Measurements from ENCODE around the gene AUP1.

The AUP1 gene

DNA sequence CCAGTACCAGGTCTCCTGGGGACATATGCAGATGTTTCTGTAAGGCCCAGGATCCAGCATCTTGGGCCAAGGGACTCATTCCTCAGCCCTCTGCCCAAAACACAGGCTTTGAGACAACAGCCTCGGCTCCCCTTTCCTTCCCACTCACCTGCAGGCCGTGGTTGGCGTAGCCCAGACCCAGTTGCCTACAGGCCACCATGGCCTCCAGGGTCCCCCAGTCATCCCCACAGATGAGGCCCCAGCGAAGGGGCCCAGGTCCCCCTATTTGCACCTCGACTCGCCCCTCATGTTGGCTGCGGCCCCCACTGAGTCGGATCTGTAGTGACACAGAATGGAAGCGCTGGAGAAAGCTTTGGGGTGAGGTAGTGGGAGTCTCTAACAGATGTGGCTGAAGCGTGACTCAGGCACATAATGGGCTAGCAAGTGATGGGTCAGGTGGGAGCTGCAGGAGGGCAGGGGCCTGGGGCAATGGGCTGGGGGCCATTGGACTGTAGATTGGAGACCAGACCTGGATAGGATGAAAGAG, 6.0 kb upstream of the AUP1 start:
- no peak for DNase-seq (ENCODE audit: low spot score)

DNA sequence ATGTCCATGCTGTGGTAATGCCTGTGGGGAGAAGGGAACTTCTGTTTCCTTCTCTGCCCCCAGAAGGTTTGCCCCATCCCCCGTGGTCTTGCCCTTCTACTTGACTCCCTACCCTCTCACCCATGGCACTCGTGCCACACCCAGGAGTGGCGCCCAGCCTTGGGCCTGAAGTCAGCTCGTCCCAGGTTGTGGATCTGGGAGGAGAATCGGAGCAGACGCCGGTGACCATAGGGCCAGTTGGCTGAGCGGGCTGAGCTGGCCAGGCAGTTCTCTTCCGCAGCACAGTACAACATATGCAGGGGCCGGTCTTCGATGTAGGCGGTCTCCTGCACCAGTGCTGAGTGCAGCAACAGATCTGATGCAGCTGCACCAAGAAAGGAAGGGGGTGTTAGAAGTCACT, 4.9 kb upstream of the AUP1 start:
- no peak for DNase-seq (ENCODE audit: low spot score)

DNA sequence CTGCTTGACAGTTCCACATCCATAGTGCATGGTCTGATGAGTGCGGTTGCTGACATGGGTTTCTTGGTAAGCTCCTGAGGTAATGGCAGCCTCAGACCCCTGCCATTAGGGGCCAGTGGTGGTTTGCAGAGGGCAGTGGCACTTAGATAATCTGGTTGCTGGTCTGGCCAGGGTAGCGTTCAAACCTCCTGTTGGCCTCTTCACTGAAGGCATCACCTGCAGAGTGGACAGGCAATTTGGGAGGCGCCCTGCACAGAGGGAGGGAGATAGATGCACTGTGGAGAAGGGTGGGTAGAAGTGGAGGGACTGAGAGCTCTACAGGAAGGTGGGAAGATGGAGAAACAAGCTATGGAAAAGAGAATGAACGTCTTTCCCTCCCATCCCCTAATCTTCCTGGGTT, 4.0 kb upstream of the AUP1 start:
- no peak for DNase-seq (ENCODE audit: low spot score)

DNA sequence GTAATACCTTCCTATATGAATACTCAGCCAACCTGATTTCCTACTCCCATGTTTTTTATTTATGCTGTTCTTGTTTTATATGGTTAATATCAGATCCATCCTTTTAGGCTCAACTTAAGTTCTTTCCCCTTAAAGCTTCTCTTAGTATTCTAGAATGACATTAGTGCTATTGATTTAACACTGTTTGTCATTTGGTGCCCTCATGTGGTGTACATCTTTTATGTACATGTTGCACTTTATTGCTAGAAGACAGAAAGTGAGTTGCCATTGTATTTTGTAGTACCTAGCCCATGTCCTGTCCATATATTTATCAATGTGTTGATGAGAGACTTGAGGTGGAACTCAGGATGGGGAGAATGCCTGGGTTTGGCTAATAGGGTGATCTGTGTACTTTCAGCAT, 2.7 kb upstream of the AUP1 start:
- DNase-seq (ENCODE audit: low spot score): peak; percentile 50

DNA sequence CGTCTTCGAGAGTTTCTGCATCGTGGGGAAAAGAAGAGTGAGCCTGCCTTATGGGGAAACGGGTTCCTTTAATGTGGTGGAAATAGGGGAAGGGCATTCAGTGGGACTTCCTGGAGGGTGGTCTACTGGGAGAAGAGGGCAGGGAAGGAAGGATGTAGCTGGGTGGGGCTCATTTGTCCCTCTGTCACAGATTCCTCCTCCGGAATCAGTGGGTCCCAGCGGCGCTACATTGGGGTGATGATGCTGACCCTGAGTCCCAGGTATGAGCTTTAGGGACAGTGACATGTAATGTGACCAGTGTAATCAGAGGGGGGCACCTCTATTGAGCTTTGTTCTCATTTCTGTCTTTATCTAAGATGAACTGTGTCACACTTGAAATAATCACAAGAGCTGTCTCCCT, 2.2 kb upstream of the AUP1 start:
- no peak for DNase-seq (ENCODE audit: low spot score)

DNA sequence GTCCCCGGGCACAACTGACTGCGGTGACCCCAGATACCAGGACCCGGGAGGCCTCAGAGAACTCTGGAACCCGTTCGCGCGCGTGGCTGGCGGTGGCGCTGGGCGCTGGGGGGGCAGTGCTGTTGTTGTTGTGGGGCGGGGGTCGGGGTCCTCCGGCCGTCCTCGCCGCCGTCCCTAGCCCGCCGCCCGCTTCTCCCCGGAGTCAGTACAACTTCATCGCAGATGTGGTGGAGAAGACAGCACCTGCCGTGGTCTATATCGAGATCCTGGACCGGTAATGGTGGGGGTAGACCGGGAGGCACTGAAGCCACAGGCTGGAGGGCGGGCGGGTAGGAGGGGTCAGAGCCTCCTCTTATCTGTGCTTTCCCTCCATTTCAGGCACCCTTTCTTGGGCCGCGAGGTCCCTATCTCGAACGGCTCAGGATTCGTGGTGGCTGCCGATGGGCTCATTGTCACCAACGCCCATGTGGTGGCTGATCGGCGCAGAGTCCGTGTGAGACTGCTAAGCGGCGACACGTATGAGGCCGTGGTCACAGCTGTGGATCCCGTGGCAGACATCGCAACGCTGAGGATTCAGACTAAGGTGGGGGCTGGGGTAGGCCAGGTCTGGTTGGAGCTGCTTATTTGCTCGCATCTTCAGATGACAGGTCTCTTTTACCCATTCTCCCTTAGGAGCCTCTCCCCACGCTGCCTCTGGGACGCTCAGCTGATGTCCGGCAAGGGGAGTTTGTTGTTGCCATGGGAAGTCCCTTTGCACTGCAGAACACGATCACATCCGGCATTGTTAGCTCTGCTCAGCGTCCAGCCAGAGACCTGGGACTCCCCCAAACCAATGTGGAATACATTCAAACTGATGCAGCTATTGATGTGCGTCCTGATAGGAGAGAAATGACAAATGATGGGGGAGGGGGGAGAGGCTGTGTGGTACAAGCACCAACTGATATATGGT, 1.0 kb upstream of the AUP1 start:
- DNase-seq (ENCODE audit: low spot score): peak; percentile 53

DNA sequence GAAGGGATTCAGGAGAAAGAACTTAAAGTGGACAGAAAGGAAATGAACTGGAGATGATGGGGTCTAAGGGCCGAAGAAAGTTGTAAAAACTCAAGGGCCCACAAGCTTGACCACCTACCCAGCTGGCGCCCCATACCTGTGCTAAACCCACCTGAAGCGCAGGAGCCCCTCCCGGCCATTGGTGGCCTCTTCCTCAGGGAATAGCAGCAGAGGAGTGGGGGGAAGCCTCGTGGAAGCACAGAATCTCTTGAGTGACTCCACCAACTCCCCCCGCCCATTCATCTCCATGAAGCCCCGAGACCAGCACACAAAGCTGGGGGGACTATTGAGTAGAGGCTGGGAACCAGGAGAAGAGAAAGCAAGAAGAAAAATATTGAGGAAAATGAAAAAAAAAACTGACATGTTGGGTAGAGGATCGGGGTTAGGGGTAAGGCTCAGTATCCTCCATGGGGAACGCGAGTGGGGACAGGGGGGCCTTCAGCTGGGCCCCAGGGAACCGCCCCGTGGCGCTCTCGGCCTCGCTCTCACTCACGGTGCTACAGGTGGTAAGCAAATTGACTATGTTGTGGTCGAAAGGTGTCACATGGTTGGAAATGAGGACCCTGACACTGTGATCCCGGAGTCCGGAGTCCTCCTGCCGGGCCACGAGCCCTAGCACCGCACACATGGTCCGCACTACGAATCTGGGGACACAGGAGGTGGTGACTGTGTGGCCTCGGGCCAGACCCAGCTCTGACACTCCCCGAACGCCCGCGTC, 728 bp downstream of the AUP1 start:
- no peak for DNase-seq (ENCODE audit: low spot score)

DNA sequence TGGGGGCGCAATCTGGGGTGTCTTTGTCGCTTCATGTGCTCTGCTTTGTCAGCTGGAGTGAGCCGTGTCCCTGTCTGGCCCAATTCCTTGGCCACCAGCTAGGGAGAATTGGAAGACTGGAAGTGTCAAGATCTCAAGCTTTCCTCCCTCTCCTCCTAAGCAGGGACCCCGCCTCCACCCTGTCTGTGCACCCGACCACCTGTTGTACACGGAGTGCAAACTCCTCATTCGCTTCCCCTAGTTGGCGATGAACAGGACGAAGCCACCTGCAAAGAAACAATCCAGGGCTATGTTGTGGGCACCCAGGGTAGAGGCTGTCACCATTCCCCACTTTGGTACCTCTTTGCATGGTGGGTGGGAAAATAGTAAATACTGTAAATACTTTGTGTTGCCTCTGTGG, 1.8 kb downstream of the AUP1 start:
- DNase-seq (ENCODE audit: low spot score): no peak

DNA sequence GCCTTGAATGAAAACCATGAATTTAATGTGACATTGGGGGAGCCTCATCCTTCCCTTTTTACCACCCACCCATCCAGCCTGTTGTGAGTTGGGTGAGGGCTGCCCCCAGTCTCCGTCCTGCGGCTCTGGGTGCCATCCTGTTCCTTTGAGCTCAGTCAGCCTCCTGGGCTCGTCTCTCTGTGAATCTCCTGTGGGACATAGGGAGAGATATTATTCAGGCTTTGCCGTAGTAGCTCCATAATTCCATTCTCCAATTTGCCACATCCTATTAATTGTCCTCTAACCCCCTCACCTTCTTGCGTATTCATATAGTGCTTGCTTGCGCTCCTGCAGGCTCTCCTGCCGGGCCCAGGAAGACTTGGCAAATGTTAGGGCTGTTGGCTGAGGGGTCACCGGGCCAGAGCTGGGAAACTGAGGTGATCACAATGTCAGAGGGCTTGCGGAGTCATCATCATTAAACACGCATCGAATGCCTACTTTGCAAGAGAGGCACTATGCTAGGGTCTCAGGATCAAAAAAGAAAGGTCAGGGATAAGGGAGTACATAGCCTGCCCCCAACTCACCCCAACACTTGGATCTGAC, 2.8 kb downstream of the AUP1 start:
- no peak for DNase-seq (ENCODE audit: low spot score)

DNA sequence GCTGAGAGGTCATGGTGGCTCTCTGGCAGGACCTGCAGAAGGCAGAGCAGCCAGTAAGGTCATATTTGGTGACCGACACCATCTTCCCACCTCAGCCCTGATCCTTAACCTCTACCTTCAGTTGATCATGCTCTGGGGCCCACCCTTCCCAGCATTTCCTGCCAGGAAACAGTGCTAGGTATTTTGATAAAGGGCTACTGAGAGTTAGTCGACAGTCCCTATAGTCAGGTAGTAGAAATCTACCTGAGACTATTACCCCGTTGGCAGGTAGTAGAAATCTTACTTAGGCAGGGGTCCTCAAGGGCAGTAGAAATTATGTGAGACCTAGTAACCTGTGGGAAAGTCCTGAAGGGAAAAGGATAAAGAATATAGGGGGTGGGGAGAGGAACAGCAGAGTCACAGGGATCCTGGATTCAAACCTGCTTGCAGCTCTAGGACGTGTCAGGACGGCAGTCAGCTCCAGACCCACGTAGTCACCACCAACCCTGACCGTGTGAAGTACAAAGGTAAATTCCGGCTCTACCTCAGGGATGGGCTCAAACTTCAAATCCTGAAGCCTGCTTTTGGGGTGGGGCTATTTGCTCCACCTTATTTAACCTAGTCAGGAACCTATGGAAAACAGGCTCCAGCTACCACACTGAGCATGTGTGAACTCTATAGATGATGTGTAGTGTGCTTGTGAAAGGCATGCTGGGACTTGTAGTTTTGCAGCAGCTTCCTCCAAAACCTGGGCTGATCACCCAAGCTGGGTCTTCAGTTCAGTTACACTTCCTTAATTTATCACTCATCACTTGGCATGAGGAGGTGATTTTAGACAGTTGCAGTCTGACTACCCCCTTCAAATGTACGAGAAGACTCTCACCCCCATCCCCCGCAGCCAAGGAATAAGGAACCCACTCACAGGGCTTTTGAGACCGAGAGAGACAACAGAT, 3.5 kb downstream of the AUP1 start, which contains the start of gene DQX1:
TSS of gene DQX1 (minus strand) at position 515 of the 932 bp plus-strand sequence. CDS start at position 13, 502 bp downstream.
- peak; percentile 20 for DNase-seq (ENCODE audit: low spot score)

DNA sequence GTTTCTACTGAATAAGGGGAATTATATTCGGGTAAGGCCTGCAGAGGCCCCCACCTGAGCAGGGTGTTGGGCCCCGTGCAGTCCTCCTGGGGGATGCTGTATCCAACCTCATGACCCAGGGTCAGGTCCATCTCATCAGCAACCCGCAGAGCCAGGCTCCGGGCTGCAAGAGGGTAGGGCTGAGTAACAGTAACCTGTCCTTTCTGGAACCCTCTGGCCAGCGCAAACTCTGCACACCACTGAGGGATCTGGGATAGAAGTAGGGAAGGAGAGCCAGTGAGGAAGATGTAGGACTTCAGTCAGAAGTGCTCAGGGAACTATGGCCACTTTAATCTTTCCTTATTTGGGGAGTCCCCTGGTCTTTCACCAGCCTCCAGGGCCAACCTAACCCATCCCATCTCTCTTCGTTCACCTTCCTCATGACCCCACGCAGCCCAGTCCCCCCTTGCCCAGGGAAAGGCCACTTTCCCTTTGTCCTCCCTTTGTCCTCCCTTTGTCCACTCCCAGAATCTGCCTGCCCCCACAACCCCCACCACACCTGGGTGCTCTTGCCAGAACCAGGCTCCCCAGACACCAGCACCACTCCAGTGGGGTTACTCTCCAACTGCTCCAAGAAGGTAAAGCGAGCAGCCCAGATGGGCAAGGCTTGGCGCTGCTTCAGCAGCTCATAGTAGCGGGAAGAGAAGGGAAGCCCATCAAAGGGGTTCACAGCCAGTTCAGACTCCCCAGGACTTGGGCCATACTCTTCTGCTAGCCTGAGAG, 4.4 kb downstream of the AUP1 start:
- DNase-seq (ENCODE audit: low spot score): no peak

DNA sequence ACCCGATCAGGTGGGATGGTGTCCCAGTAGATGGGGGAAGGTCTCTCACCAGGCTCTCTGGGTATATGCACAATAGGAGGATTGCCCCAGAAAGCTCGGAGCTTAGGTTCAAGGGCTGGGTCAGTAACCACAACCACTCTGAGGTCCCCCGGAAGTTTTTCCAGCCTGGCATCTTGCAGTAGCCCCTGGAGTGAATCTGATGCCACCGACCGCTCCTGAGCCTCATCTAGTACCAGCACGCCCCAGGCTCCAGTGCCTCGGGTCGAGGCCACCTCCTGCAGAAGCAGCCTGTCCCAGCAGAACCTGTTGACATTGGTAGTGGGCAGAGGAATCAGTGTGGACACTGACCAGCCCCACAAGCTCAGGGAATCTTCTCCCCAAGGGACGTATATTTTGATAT, 5.5 kb downstream of the AUP1 start:
- DNase-seq (ENCODE audit: low spot score): no peak

DNA sequence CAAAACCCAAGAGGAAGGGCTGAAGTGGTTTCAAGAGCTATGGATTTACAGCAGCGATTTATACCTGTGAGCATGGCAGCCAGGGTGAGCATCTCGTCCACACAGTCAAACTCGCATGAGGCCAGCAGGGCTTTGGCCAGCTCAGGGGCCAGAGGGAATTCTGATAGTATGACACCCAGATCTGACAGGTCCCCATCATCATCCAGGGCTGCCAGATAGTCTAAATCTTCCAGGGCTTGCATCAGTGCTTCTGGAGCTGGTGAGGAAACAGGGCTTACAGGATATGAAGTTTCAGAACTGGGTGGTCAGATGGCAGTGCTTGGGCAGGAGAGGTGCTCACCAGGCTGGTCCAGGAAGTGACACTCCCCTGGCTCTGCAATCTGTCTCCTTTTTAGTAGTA, 7.0 kb downstream of the AUP1 start:
- DNase-seq (ENCODE audit: low spot score): no peak

DNA sequence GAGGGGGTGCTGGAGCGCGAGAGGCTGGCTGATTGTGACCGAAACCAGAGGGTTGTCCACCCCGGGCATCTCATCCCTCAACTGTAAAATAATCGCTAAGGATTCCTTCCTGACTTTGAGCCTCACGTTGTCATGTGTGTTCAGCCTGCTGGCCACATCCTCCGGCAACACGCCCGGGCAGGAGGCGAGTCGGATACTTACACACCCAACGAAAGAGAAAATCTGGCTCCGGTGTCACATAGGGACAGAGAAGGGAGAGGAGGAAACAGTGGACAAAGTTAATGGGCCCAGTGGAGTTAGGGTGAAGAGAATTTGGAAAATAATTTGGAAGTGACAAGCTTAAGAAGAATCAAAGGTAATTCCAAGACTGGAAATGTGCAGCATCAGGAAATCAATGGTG, 12.9 kb downstream of the AUP1 start:
- no peak for DNase-seq (ENCODE audit: low spot score)

DNA sequence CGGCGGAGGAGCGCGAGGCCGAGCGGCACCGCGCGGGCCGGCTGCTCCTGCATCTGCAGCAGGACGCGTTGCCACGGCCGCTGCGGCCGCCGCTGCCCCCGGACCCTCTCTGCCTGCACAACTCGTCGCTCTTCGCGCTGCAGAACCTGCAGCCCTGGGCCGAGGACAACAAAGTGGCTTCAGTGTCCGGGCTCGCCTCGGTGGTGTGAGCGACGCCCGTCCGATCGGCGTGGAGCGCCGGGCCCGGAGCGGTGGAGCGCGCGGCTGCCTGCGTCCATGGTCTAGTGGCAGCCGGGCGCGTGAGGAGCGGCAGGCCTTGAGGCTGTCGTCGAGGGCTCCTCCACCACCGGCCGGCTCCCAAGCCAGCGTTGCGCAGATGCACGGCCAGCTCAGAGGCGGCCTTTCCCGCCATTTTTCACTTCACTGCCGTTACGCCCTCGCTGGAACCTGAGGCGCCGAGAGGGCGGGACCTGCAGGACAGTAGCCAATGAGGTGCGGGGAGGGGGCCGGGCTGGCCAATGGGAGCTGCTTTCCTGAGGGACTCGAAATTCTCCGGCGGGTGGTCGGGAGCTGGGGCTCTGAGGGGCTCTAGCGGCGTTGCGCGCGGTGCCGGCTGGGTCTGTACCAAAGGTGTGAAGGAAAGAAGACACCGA, 13.4 kb downstream of the AUP1 start:
- peak; percentile 78 for DNase-seq (ENCODE audit: low spot score)

DNA sequence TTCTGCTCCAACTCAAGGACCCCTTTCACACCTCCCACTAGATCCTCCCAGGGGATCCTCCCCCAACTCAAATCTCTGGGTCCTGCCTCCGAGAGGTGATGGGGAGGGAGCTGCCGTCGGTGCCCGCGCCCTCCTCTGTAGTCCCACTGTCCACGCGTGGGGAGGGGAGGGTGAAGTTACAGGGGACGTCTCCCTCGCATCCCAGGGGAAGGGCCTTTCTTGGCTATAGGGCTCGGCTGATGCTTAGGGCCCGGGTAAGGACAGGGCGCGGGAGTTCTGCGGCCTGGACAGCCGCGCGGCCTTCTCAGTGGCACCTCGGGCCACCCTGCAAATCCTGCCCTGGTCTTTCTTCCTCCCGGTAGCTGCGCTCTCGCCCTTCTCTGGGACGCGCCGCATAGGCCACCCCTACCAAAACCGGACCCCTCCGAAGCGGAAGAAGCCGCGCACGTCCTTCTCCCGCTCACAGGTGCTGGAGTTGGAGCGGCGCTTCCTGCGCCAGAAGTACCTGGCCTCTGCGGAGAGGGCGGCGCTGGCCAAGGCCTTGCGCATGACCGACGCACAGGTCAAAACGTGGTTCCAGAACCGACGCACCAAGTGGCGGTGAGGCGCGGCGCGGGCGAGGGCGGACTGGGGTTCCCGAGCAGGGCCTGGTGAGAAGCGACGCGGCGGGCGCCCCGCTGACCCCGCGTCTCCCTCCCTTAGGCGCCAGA, 14.1 kb downstream of the AUP1 start:
- DNase-seq (ENCODE audit: low spot score): no peak

DNA sequence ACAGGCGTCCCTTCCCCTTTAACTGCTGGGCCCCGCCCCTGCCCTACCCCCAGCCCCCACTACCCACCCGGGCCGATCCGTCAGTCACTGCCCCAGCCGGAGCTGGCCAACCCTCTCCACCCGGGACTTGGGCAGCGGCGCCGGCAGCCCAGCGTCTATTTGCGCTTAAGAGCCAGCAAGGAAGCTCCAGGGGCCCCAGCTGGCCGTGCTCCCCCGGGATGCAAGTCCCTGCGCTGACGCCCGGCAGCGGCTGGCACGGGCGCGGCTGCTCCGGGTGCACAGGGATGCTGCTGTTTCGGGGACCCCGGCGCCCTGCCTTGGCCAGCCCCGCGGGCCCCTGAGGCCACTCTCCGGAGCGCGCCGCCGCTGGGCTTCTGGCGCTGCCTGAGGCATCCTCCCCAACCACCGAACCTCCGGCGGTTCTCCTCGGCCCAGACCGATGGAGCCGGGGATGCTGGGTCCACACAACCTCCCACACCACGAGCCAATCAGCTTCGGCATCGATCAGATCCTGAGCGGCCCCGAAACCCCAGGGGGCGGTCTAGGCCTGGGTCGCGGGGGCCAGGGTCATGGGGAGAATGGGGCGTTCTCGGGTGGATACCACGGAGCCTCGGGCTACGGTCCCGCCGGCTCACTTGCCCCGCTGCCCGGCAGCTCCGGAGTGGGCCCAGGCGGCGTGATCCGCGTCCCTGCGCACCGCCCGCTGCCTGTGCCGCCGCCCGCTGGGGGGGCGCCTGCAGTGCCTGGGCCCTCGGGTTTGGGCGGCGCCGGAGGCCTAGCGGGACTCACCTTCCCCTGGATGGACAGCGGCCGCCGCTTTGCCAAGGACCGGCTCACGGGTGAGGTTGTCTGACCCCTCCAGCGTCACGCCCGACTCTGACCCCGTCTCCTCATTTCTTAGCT, 14.9 kb downstream of the AUP1 start, which contains the start of gene TLX2:
TSS of gene TLX2 (plus strand) at position 83 of the 903 bp plus-strand sequence. CDS start at position 440, 357 bp downstream.
- no peak for DNase-seq (ENCODE audit: low spot score)

Measured in CD4-positive, alpha-beta T cell treated with Interleukin-2 at 100 ng/mL for 4 hours (primary cell).